ENCODE results near the gene C8B.

- TF ChIP-seq CREB1 (IDR thresholded peaks at IDR 0.05) (no peak), CREB1 (CRISPR knock-in tag; IDR thresholded peaks at IDR 0.05) (no peak), MAFK (conservative IDR thresholded peaks at IDR 0.05 in 1 of 2, IDR thresholded peaks at IDR 0.05 in 1 of 2; ENCODE audit: low read length in 2 of 2) (no peak), ZNF407 (CRISPR knock-in tag; IDR thresholded peaks at IDR 0.05; ENCODE audit: not compliant biosample characterization) (no peak), ZNF354B (CRISPR knock-in tag; IDR thresholded peaks at IDR 0.05) (no peak)
Observed at GRCh38 chr1:56979986-56980755, 14.4 kb upstream of the C8B start.

Measured in HepG2 (cell line).